Activated naive CD4-positive, alpha-beta T cell treated with anti-CD3 and anti-CD28 coated beads for 36 hours (primary cell): Measurements from ENCODE around the gene WDR81. TPM values are rescaled to one million over a fixed set of nuclear protein-coding genes. Genes with fewer than 3 reads are reported as not detected.
"Not testable (repeated sequence)": the region's sequence is repeated elsewhere in the genome, so short reads cannot be mapped to it uniquely, and the experiment has no call there.

Source experiments
- CTCF ChIA-PET: fragments of 350-600 bp; sonication (Branson Sonifier 250); formaldehyde crosslinking; loops from one replicate; lab custom pipeline; 2021; ENCODE audit warnings: antibody characterized with exemption; lab: Charles Lee
- DNase-seq: peaks from one replicate; pipeline ENCODE4 v3.0.0-alpha.2; 2020
- H3K27ac Mint-ChIP-seq: one replicate; pipeline ENCODE4 v1.8.0; 2021; ENCODE audit warnings: mild to moderate bottlenecking, mixed read lengths
- H3K27me3 Mint-ChIP-seq: one replicate; pipeline ENCODE4 v1.8.0; 2021; ENCODE audit warnings: low read depth, mixed read lengths
- H3K36me3 Mint-ChIP-seq: one replicate; pipeline ENCODE4 v1.8.0; 2021; ENCODE audit warnings: low read depth, mixed read lengths
- H3K4me1 Mint-ChIP-seq: one replicate; pipeline ENCODE4 v1.8.0; 2021; ENCODE audit warnings: low read depth, mixed read lengths
- H3K4me3 Mint-ChIP-seq: one replicate; pipeline ENCODE4 v1.8.0; 2021; ENCODE audit warnings: mild to moderate bottlenecking, moderate library complexity, mixed read lengths
- H3K9me3 Mint-ChIP-seq: one replicate; pipeline ENCODE4 v1.8.0; 2021; ENCODE audit warnings: mixed read lengths
- intact Hi-C: fragments of 100-400 bp; cut with micrococcal nuclease; formaldehyde crosslinking; loops from one replicate; pipeline ENCODE4 v1.15.1; 2023
- total RNA-seq, 2 experiments: library from RNA; stranded (reverse); gene quantifications; one replicate each; pipeline ENCODE4 v1.2.3, GENCODE V29; 2021

Gene WDR81
- total RNA-seq, 2 experiments from 2014 or later, result 2.9 to 3.7 TPM

DNA sequence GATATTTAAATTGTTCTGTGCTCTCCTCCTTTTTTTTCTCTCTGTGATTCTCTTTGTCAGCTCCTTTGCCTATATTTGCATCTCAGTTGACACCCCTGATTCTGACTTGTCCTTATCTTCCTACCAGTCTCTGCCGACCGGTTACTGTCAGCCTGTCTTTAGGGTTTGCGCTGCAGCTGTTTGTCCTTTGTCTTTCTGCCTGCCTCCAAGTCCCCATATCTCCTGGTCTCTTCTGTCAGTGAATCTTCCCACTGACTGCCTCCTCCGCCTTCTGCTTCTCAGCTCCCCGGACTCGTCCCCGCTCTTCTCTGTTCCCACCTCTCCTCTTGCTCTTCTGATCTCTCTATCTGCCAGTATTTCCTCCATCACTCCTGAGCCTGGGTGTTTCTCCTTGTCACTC is 19.5 kb upstream of the WDR81 start:
- Mint-ChIP-seq H3K27ac (no peak overlapping the region), H3K4me1 (peaks cover 2% of the 10 kb centered on the region), H3K36me3 (no peaks in the 10 kb centered on the region), H3K9me3 (no peaks in the 10 kb centered on the region), H3K4me3 (no peak overlapping the region), H3K27me3 (peaks cover 16% of the 10 kb centered on the region)
- CTCF ChIA-PET, result interaction anchor here (1.2 kb wide), 1 partner anchor 16 kb away, joined by 3 read pairs; no protein-coding TSS in a partner anchor
- intact Hi-C loops, result no loop called here
- DNase-seq, result no peak

DNA sequence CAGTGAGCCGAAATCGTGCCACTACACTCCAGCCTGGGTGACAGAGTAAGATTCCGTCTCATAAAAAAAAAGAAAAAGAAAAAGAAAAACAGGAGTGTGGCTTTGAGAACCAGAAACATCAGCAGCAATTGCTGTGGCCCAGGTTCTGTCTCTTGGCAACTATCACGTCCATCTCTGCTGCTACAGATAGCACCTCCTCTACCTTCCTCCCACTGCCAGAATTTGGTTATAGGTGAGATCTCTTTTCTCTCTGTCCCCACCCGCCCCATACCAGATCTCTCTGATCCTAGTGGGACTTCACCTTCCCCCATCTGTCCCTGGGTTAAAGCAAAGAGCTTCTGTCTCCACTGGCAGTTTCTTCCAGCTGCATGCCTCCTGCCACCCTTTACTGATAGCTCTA is 17.4 kb upstream of the WDR81 start:
- no peaks in the 10 kb centered on the region for H3K36me3 Mint-ChIP-seq
- CTCF ChIA-PET, result interaction anchor here (0.6 kb wide), 1 partner anchor 133 kb away, joined by 3 read pairs; no protein-coding TSS in a partner anchor
- intact Hi-C loops, result no loop called here
- no peak overlapping the region for H3K27ac Mint-ChIP-seq
- peaks cover 24% of the 10 kb centered on the region for H3K27me3 Mint-ChIP-seq
- DNase-seq, result no peak
- no peak overlapping the region for H3K4me3 Mint-ChIP-seq
- peaks cover 11% of the 10 kb centered on the region for H3K4me1 Mint-ChIP-seq
- H3K9me3 Mint-ChIP-seq, result no peaks in the 10 kb centered on the region

DNA sequence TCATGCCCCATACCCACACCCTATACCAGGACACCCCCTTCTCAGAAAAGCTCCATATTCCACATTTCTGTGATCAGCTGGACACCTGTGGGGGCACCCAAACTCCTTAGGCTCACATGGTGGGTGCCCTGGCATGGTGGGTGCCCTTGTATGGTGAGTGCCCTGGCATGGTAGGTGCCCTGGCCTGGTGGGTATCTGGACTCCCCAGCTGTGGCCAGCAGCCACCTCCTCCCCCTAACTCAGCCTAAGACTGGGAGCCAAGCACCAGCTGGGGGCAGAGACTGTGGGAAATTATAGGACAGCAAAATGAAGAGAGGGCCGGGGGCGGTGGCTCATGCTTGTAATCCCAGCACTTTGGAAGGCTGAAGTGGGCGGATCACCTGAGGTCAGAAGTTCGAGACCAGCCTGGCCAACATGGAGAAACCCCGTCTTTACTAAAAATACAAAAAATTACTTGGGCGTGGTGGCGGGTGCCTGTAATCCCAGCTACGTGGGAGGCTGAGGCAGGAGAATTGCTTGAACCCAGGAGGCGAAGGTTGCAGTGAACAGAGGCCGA is 15.6 kb upstream of the WDR81 start:
- Mint-ChIP-seq H3K4me1 (peaks cover 11% of the 10 kb centered on the region), H3K27me3 (peaks cover 24% of the 10 kb centered on the region), H3K4me3 (peak overlapping the region; percentile 39)
- CTCF ChIA-PET, H3K36me3 Mint-ChIP-seq, DNase-seq, H3K9me3 Mint-ChIP-seq, H3K27ac Mint-ChIP-seq, intact Hi-C loops: not testable (repeated sequence)

DNA sequence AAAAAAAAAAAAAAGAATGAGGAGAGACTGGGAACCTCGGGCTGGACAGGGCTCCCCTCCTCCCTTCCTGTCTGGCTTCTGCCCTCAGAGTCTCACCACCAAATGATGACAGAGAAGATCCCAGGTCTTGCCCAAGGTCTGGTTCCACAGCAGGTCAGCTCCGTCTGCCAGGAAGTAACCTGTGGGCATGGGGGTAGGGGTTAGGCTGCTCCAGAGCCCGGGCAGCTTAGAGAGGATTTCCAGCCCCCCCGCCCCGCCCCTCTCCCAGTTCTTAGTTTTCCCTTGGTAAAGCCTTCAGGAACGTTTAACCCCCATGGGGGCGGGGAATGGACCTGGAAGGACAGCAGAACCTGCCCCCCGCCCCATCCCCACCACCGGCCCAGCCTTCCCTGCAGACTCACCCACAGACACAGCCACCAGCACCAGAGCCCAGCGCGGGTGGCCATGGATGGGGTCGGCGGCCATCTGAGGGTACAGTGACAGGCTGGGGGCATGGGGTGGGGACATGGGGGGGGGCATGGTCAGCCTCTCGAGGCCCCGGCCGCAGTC is 15.0 kb upstream of the WDR81 start:
- CTCF ChIA-PET, result no interaction called here
- Mint-ChIP-seq H3K4me1 (peaks cover 14% of the 10 kb centered on the region), H3K36me3 (no peaks in the 10 kb centered on the region), H3K27ac (no peak overlapping the region), H3K27me3 (peaks cover 28% of the 10 kb centered on the region), H3K4me3 (no peak overlapping the region), H3K9me3 (no peaks in the 10 kb centered on the region)
- intact Hi-C loops, result no loop called here
- no peak for DNase-seq

DNA sequence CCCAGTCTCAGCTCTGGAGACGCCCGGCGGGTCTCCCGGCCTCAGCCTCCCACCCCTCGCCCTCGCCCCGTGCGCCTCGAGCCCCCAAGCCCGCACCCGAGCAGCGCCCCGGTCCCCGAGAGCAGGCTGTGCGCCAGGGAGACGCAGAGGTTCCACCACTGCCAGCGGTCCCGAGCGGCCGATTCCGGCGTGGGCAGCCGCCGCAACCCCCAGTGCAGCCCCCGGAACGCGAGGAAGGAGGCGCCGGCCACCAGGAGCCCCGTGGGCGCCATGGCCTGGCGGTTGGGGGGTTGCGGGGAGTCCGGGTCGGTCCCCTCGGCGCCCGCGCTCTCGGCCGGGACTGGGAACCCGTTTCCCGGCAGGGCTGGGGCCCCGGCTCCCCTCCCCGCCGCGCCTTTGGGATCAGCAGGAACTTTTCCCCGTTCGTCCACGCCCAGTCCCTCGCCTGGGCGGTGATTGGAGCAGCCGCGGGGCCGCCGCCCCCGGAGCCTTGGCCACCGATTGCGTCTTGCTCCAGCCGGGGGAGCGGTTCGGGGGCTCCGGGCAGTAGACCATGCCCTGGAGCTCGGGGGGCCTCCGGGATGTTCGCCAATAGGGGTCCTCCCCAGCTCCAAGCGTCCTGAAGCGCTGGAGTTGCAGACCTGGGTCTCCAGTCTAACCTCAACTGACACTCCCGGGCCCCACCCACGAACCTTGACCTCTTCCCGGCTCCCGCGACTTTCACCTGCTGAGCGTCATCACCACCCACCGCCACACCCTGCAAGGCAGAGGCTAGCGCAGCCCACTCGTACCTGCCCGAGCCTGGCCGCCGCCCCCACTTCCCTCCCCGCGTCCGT is 14.3 kb upstream of the WDR81 start, which contains the start of gene TLCD2:
Gene TLCD2, minus strand, starts transcription at position 407 of the 836 bp plus-strand sequence. Its CDS starts 135 bp downstream, at position 272.
- Mint-ChIP-seq H3K27me3 (peaks cover 24% of the 10 kb centered on the region), H3K4me1 (peaks cover 18% of the 10 kb centered on the region), H3K27ac (no peak within 1 kb of the TSS), H3K36me3 (no peaks in the 10 kb centered on the region), H3K9me3 (no peaks in the 10 kb centered on the region), H3K4me3 (peak within 1 kb of the TSS; percentile 46)
- CTCF ChIA-PET, result no interaction called here
- DNase-seq, result no peak
- intact Hi-C loops, result loop anchor here (10.0 kb wide), 1 partner anchor 145 kb away; the partner anchor contains the start of gene PITPNA

DNA sequence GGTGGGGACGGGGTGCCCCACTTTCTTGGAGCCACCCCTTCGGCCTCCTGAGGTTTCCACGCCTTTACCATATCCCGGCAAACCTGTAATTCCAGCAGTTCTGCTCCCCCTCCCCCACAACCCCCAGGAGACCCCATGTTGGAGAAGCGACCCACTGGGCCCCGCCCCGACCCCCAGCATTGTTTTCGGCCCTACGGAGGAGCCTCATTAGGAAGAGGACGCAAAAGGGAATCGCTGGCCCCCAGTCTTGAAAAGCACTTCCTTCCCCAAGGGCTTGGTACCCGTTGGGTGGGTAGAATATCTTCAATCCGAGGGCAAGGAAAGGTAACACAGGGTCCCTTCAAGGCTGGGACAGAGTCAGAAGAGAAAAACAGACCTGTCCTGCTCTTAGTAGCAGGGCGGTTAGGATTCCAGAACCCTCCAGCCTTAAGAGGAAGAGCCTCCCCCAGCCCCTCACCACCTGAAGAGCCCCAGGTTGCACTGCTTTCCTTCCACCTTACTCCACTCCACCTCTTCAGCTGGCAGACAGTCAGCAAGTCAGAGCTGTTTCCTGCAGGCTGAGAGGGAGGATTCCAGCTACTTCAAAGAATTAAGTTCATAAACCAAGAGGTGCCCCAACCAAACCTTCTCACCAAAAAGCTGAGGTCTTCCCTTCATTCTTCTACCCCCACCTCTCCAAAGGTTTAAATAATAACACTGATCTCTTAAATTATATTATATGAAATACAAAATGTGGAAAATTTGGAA is 13.5 kb upstream of the WDR81 start:
- peak overlapping the region; percentile 46 for H3K4me3 Mint-ChIP-seq
- no peak for DNase-seq
- no peaks in the 10 kb centered on the region for H3K9me3 Mint-ChIP-seq
- CTCF ChIA-PET, result interaction anchor here (0.6 kb wide), 1 partner anchor 320 kb away, joined by 3 read pairs; no protein-coding TSS in a partner anchor
- H3K4me1 Mint-ChIP-seq, result peaks cover 19% of the 10 kb centered on the region
- no peaks in the 10 kb centered on the region for H3K36me3 Mint-ChIP-seq
- no peak overlapping the region for H3K27ac Mint-ChIP-seq
- peaks cover 20% of the 10 kb centered on the region for H3K27me3 Mint-ChIP-seq
- intact Hi-C loops, result loop anchor here (10.0 kb wide), 1 partner anchor 146 kb away; the partner anchor contains the start of gene PITPNA

DNA sequence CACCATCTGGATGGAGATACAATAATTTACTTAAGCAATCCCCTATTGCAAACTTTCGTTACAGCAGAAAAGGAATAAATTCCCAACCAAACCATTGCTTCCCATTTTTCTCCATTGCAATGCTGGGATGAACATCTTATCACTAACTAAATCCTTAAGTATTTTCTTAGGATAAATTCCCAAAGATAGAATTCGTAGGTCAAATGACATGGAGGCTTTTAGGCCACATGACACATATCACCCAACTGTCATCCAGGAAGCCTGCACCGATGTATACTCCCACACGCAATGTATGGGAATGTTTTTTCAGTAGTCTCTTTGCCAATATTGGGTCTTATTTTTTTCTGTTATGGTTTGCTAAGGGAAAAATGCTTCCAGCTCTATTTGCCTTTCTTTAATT is 12.7 kb upstream of the WDR81 start:
- intact Hi-C loops, result loop anchor here (10.0 kb wide), 1 partner anchor 147 kb away; the partner anchor contains the start of gene PITPNA
- no peak for DNase-seq

DNA sequence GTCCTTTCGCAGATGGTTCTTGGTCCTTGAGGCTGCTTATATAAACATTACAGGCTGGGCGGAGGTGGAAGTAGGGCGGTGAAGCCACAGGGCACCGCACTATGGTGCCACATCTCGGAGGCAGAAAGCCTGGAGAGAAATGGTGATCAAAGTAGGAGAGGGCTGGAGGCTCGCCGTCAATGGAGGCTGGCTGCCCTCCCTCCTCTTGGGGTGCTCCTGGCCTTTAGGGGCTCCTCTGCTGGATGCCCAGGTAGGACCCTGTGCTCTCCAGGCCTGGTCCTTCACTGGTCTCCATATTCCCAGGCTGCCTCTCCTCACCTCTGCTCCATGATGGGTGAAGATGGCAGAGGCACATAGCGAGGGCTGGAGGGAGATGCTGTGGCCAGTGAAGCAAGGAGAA is 12.2 kb upstream of the WDR81 start:
- DNase-seq, result no peak
- Mint-ChIP-seq H3K4me3 (no peak overlapping the region), H3K9me3 (no peaks in the 10 kb centered on the region), H3K4me1 (peaks cover 22% of the 10 kb centered on the region), H3K36me3 (no peaks in the 10 kb centered on the region), H3K27ac (no peak overlapping the region), H3K27me3 (peaks cover 14% of the 10 kb centered on the region)
- intact Hi-C loops, result loop anchor here (10.0 kb wide), 1 partner anchor 147 kb away; the partner anchor contains the start of gene PITPNA
- CTCF ChIA-PET, result interaction anchor here (0.5 kb wide), 1 partner anchor 10 kb away, joined by 3 read pairs; no protein-coding TSS in a partner anchor

More for the DNA sequence above, 12.7 kb upstream of the WDR81 start:
- Mint-ChIP-seq H3K27me3 (peaks cover 16% of the 10 kb centered on the region), H3K27ac (no peak overlapping the region), H3K36me3 (no peaks in the 10 kb centered on the region), H3K4me3 (no peak overlapping the region), H3K9me3 (no peaks in the 10 kb centered on the region), H3K4me1 (peaks cover 20% of the 10 kb centered on the region)
- CTCF ChIA-PET, result interaction anchor here (0.6 kb wide), 1 partner anchor 319 kb away, joined by 3 read pairs; no protein-coding TSS in a partner anchor

DNA sequence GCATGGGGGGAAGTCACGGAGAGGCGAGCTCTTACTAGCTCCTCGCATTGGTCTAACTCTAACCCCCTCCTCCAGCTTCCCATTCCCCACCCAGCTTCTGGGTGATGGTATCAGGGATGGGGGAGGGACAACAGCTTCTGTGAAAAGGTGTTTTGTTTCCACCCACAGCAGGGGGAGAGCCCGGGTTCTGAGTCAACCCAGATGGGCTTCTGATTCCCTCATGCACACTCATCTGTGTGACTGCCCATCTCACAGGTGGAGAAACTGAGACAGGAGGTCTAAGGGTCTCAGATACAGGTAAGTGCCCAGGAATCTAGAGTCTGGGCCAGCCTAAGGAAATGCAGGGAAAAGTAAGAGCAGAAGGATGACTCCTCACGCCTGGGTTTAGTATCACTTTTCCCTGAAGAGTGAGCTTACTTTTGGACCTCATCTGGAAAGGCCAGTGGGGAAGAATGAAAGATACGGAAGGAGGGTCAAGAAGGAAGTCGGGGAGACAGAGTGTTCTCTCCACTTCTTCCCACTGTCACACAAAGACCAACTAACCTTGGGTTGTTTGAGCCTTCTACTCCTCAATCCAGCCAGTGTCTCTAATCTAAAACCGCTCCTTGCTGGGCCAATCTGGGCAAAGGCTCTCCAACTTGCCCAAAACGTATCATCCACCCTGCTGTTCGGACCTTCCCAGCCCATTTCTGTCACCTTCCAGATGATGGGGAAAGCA is 11.2 kb upstream of the WDR81 start:
- DNase-seq, result no peak
- intact Hi-C loops, result loop anchor here (10.0 kb wide), 1 partner anchor 149 kb away; the partner anchor contains the start of gene PITPNA
- H3K36me3 Mint-ChIP-seq, result no peaks in the 10 kb centered on the region
- no peak overlapping the region for H3K4me3 Mint-ChIP-seq
- H3K27ac Mint-ChIP-seq, result no peak overlapping the region
- H3K27me3 Mint-ChIP-seq, result peaks cover 14% of the 10 kb centered on the region
- CTCF ChIA-PET, result interaction anchor here (0.5 to 1.0 kb wide), 2 partner anchors 12 to 325 kb away, joined by 3 to 7 read pairs; no protein-coding TSS in a partner anchor
- H3K9me3 Mint-ChIP-seq, result no peaks in the 10 kb centered on the region
- peaks cover 29% of the 10 kb centered on the region for H3K4me1 Mint-ChIP-seq

DNA sequence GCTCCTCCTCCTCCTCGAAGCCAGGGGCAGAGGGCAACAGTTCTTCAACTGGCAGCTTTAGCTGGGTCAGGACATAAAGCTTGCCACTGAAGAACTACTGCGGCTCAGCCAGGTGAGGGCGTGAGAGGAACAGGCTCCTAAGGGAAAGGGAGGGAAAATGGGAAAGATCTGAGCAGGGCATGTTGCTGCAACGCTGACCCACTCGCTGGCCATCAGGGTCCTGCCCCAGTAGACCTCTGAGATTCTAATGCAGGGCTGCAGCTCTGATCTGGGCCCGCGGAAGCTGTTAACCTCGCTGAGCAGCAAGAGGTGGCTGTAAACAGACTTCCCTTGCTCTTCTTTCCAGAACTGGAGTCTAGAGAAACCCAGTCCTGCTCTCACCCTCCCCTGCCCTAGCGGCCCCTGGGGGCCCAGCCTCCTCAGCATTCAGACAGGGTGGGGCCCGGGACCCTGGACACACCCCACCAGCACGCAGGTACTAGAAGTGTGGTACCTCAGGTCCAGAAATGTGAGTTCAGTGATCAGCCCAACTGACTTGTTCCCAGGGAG is 10.6 kb upstream of the WDR81 start:
- DNase-seq, result no peak
- Mint-ChIP-seq H3K27ac (no peak overlapping the region), H3K36me3 (no peaks in the 10 kb centered on the region), H3K9me3 (no peaks in the 10 kb centered on the region), H3K4me1 (peaks cover 28% of the 10 kb centered on the region), H3K27me3 (peaks cover 12% of the 10 kb centered on the region), H3K4me3 (peak overlapping the region; percentile 26)
- intact Hi-C loops, result loop anchor here (10.0 kb wide), 1 partner anchor 149 kb away; the partner anchor contains the start of gene PITPNA
- CTCF ChIA-PET, result interaction anchor here (0.5 to 1.0 kb wide), 2 partner anchors 13 to 325 kb away, joined by 3 to 7 read pairs; no protein-coding TSS in a partner anchor
